ENCODE measurements around the gene SNX33.

Gene SNX33, protein sequence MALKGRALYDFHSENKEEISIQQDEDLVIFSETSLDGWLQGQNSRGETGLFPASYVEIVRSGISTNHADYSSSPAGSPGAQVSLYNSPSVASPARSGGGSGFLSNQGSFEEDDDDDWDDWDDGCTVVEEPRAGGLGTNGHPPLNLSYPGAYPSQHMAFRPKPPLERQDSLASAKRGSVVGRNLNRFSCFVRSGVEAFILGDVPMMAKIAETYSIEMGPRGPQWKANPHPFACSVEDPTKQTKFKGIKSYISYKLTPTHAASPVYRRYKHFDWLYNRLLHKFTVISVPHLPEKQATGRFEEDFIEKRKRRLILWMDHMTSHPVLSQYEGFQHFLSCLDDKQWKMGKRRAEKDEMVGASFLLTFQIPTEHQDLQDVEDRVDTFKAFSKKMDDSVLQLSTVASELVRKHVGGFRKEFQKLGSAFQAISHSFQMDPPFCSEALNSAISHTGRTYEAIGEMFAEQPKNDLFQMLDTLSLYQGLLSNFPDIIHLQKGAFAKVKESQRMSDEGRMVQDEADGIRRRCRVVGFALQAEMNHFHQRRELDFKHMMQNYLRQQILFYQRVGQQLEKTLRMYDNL

DNA sequence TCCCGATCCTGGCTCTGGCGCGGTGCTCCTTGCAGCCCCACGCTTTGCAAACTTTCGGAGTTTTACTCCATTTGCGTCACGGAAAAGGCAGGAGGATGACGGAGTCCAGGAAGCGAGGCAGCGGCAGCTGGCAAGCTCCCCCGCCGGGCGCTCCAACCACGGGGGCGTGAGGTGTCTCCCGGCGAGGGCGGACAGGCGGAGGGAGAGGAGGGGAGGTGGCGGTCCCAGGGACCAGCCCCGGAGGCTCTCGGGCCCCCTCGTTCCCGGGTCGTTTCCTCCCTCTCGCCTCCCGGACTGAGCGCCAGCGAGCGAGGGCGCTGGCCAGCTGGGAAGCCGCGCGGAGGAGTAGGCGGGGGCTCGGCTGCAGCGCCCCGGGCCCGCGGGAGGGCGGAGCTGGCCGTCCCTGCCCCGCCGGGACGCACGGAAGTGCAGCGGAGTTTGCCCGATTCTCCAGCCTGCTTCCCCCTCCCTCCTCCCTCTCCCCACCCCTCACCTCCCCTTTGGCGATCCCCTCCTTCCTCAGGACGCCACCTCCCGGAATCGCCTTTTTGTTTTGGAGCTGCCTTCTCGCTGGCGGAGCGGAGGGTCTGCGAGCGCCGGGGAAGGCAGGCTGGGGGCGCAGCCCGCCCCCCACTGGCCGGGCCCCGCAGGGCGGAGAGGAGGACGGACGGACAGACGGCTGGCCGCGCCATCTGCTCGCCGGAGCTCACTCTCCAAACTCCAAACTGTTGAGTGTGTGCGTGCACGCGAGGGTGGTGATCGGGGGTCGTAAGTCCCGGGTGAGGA is at the start of gene SNX33:
Gene SNX33 (plus strand): TSS at position 543 of the 786 bp plus-strand sequence. CDS start 1,191 bp downstream, outside the sequence.
- H3K9ac ChIP-seq (ENCODE audit: insufficient read length), result peak within 1 kb of the TSS; percentile 75
- peak within 1 kb of the TSS; percentile 91 for H3K4me3 ChIP-seq
- H3K36me3 ChIP-seq (ENCODE audit: insufficient read depth, low read length), result no peaks in the 10 kb centered on the region
- no peak within 1 kb of the TSS for H3K27ac ChIP-seq
- TF ChIP-seq FOXP2 (optimal IDR thresholded peaks at IDR 0.05; ENCODE audit: control extremely low read depth, extremely low read length, insufficient read depth), result no peak
- TF ChIP-seq POLR2AphosphoS5 (IDR thresholded peaks at IDR 0.05; ENCODE audit: borderline replicate concordance, low read depth, low read length), result no peak; the same call in 1 of the 2 replicates
- TF ChIP-seq EZH2 (IDR thresholded peaks at IDR 0.05), result no peak
- H3K9me3 ChIP-seq (ENCODE audit: low read depth, low read length), result no peaks in the 10 kb centered on the region
- no peak for DNase-seq (ENCODE audit: low read depth, low spot score)

DNA sequence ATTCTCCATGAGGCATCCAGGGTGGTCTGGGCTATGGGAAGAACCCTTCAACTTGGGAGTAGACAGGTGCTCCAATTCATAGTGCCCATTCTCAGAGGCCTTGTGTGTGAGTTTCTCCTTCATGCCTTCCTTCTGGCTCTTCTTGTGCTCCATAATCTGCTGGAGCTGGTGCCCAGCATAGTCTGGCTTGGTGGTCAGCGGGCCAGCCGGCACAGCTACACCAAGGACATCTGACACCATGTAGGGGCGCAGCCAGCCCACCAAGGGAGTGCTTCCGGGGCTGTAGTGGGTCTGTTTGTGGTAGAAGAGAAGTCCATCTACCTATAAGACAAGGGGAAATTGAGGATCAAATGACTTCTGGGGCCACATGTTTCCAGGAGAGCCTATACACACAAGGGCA is 49.4 kb upstream of the SNX33 start:
- Histone ChIP-seq H3K9ac (ENCODE audit: insufficient read length) (no peak overlapping the region), H3K4me3 (no peak overlapping the region), H3K9me3 (ENCODE audit: low read depth, low read length) (no peaks in the 10 kb centered on the region), H3K36me3 (ENCODE audit: insufficient read depth, low read length) (peaks cover 67% of the 10 kb centered on the region), H3K27ac (no peak overlapping the region)
- TF ChIP-seq POLR2AphosphoS5 (IDR thresholded peaks at IDR 0.05; ENCODE audit: borderline replicate concordance, low read depth, low read length) (no peak), FOXP2 (optimal IDR thresholded peaks at IDR 0.05; ENCODE audit: control extremely low read depth, extremely low read length, insufficient read depth) (no peak), EZH2 (IDR thresholded peaks at IDR 0.05) (no peak)
- no peak for DNase-seq (ENCODE audit: low read depth, low spot score)

DNA sequence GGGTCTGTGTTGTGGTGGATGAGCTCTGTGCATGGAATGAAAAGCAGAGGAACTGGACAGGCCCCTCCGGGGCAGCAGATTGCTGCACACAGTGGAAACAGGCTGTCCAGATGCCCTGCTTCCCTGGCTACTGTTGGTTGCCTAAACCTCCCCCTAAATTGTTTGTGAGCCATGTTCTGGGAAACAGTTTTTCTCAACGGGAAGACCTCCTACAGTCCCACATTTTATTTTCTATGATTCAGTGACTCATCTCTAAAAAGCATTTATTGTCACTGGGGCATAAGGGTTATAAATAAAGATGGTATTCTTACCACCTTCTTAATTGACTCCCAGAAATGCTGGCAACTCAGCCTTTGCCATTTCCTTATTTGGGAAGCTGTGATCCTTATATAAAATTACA is 48.3 kb upstream of the SNX33 start:
- no peaks in the 10 kb centered on the region for H3K9me3 ChIP-seq (ENCODE audit: low read depth, low read length)
- no peak overlapping the region for H3K9ac ChIP-seq (ENCODE audit: insufficient read length)
- no peak overlapping the region for H3K4me3 ChIP-seq
- H3K27ac ChIP-seq, result no peak overlapping the region
- peaks cover 73% of the 10 kb centered on the region for H3K36me3 ChIP-seq (ENCODE audit: insufficient read depth, low read length)
- TF ChIP-seq EZH2 (IDR thresholded peaks at IDR 0.05), result no peak
- no peak for DNase-seq (ENCODE audit: low read depth, low spot score)

DNA sequence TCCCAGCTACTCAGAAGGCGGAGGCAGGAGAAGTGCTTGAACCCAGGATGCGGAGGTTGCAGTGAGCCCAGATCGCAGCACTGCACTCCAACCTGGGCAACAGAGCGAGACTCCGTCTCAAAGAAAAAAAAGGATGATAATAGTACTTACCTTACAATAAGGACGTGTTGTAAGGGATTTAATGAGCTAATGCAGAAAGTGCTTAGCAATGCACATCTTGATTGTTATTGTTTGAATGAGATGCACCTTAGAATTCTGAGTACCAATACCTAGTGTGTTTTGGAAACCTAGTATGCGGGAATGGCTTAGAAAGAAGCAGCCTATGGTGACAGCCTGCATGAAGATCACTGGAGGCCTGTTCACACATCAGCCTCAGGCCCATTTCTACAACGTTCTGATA is 41.7 kb upstream of the SNX33 start:
- H3K36me3 ChIP-seq (ENCODE audit: insufficient read depth, low read length), result peaks cover 75% of the 10 kb centered on the region

DNA sequence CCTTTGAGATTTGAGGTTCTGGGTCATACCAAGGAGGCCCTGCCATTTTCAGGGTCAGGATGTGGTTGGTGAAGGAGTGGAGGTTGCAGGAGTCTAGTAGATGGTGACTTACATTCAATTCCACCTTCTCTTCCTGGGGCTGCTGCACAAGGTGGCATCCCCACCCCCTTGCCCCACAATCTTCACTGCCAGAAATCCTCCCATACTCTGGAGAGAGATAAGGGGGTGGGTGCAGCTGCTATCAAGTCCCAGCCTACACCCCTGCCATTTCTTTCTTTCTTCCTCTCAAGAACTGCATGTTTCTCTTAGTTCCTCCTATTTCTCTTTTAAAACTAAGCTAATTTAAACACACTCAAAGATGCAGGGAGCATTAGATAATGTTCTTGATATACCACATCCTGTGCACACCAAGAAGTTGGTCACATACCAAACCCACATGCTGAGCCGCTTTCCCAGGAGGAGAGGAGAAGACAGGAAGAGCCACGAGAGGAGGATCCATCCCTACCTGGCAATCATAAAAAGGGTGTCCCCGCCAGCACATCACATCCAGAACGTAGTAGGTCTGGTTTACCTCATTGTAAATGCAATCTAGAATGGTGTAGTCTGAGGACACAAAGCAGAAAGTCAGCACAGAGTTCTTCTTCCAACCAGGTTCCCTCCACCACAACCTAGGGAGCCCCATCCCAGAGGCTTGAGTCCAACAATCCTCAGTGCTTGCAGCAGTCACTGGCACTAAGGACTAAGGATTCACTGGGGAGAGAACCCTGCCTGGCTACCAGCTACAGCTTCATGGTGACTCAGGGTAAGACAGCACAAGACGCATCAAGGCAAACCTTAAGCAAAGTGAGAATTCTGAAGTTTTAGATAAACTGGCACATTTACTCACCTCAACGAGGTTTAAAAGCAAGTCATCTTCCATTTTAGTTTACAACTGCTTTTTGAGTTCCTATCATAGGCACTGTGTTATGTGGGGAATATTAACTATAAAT is 40.7 kb upstream of the SNX33 start:
- no peak overlapping the region for H3K4me3 ChIP-seq
- H3K9me3 ChIP-seq (ENCODE audit: low read depth, low read length), result no peaks in the 10 kb centered on the region
- no peak overlapping the region for H3K27ac ChIP-seq
- no peak for DNase-seq (ENCODE audit: low read depth, low spot score)
- TF ChIP-seq EZH2 (IDR thresholded peaks at IDR 0.05), result no peak
- TF ChIP-seq POLR2AphosphoS5 (IDR thresholded peaks at IDR 0.05; ENCODE audit: borderline replicate concordance, low read depth, low read length), result no peak
- no peak for TF ChIP-seq FOXP2 (optimal IDR thresholded peaks at IDR 0.05; ENCODE audit: control extremely low read depth, extremely low read length, insufficient read depth)
- H3K36me3 ChIP-seq (ENCODE audit: insufficient read depth, low read length), result peaks cover 70% of the 10 kb centered on the region
- H3K9ac ChIP-seq (ENCODE audit: insufficient read length), result no peak overlapping the region

More for the DNA sequence above, 41.7 kb upstream of the SNX33 start:
- no peaks in the 10 kb centered on the region for H3K9me3 ChIP-seq (ENCODE audit: low read depth, low read length)
- H3K9ac ChIP-seq (ENCODE audit: insufficient read length), result no peak overlapping the region
- no peak overlapping the region for H3K4me3 ChIP-seq
- no peak for DNase-seq (ENCODE audit: low read depth, low spot score)
- H3K27ac ChIP-seq, result no peak overlapping the region
- no peak for TF ChIP-seq POLR2AphosphoS5 (IDR thresholded peaks at IDR 0.05; ENCODE audit: borderline replicate concordance, low read depth, low read length)
- TF ChIP-seq FOXP2 (optimal IDR thresholded peaks at IDR 0.05; ENCODE audit: control extremely low read depth, extremely low read length, insufficient read depth), result no peak
- TF ChIP-seq EZH2 (IDR thresholded peaks at IDR 0.05), result no peak

DNA sequence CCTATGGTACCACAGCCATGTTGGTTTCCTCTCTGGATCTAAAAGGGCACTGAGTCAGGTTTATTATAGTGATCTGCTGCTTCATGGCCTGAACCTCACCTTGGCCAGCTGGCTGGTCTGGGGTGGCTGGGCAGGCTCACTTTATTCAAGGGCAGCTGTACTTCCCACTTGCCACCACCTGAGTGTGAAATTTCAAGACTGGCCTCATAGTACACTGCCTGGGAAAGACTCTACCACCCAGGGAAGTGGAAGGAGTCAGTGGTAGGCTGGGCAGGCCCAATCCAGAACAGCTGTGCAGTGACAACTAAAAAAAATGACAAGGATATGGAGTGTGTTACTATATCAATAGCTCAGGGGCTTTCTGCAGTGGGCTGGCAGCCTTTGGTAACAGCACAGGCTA is 30.9 kb upstream of the SNX33 start:
- H3K27ac ChIP-seq, result no peak overlapping the region
- no peak overlapping the region for H3K9ac ChIP-seq (ENCODE audit: insufficient read length)
- TF ChIP-seq FOXP2 (optimal IDR thresholded peaks at IDR 0.05; ENCODE audit: control extremely low read depth, extremely low read length, insufficient read depth) (no peak), POLR2AphosphoS5 (IDR thresholded peaks at IDR 0.05; ENCODE audit: borderline replicate concordance, low read depth, low read length) (no peak), EZH2 (IDR thresholded peaks at IDR 0.05) (no peak)
- H3K9me3 ChIP-seq (ENCODE audit: low read depth, low read length), result no peaks in the 10 kb centered on the region
- no peak for DNase-seq (ENCODE audit: low read depth, low spot score)
- no peak overlapping the region for H3K4me3 ChIP-seq
- H3K36me3 ChIP-seq (ENCODE audit: insufficient read depth, low read length), result peaks cover 74% of the 10 kb centered on the region

DNA sequence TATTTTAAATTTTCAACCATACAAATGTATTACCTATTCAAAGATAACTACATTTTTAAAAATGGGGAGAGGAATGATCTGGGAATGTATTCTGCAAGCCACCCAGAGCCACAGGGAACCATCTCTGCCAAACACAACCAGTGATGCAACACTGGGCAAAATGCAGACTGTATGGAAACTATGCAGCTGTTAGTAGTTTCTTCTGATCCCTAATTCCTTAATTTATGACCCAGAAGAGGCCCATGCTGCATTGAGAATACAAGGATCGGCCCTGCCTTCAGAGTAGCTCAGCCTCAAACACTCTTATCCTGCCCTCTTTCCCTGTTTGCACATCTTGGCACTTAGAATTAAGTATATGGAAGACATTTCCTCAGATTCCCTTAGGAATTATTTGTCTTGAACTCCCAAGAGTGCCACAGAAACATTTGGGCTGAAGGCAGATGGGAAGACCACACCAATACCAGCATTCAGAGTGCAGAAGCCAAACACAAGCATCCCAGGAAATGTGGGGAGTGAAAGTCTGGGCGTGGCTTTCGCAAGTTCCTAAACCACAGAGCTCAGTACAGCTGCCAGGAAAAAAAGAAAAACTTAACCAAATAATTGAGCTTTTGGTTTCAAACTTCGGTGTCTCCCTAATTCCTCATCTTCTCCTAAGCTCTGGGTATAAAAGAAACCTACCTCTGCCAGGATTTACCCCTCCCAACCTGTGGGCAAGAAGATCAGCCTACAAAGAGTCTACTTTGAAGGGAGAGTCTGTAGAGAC is 27.5 kb upstream of the SNX33 start:
- no peaks in the 10 kb centered on the region for H3K9me3 ChIP-seq (ENCODE audit: low read depth, low read length)
- DNase-seq (ENCODE audit: low read depth, low spot score), result no peak
- TF ChIP-seq FOXP2 (optimal IDR thresholded peaks at IDR 0.05; ENCODE audit: control extremely low read depth, extremely low read length, insufficient read depth), result no peak
- TF ChIP-seq EZH2 (IDR thresholded peaks at IDR 0.05), result no peak
- no peak for TF ChIP-seq POLR2AphosphoS5 (IDR thresholded peaks at IDR 0.05; ENCODE audit: borderline replicate concordance, low read depth, low read length)
- peak overlapping the region; percentile 97 for H3K27ac ChIP-seq
- peaks cover 45% of the 10 kb centered on the region for H3K36me3 ChIP-seq (ENCODE audit: insufficient read depth, low read length)
- peak overlapping the region; percentile 67 for H3K4me3 ChIP-seq
- peak overlapping the region; percentile 41 for H3K9ac ChIP-seq (ENCODE audit: insufficient read length)

Data from SK-N-MC (cell line).